Measurements from ENCODE around the gene IL26. TPM values are rescaled to one million over a fixed set of nuclear protein-coding genes. Genes with fewer than 3 reads are reported as not detected.

The IL26 gene
- total RNA-seq, 2 donors from 2014 or later = not detected

DNA sequence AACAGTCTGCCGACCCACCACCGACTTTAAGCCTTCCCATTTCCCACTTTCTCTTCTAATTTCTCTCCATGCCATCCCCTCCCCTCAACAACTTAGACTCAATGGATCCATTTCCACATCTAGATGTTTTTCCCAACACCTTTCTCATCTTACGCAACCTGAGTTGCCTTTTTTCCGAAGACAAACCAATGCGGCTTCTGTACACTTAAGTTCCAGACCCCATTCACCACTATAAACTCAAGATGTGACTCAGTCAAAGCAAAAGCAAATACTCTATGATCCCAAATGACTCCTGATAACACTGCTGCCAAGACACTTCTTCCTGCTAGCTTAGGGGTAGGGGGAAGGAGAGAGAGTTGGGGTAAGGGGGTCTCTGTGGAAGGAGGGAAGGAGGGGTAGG, 26.5 kb upstream of the IL26 start:
- Histone ChIP-seq H3K4me3 (no peak overlapping the region), H3K4me1 (replicated peaks) (no peaks in the 10 kb centered on the region), H3K9me3 (no peaks in the 10 kb centered on the region), H3K36me3 (no peaks in the 10 kb centered on the region), H3K27me3 (replicated peaks; ENCODE audit: insufficient read depth) (no peaks in the 10 kb centered on the region), H3K27ac (no peak overlapping the region)
- TF ChIP-seq, protein P1, sequence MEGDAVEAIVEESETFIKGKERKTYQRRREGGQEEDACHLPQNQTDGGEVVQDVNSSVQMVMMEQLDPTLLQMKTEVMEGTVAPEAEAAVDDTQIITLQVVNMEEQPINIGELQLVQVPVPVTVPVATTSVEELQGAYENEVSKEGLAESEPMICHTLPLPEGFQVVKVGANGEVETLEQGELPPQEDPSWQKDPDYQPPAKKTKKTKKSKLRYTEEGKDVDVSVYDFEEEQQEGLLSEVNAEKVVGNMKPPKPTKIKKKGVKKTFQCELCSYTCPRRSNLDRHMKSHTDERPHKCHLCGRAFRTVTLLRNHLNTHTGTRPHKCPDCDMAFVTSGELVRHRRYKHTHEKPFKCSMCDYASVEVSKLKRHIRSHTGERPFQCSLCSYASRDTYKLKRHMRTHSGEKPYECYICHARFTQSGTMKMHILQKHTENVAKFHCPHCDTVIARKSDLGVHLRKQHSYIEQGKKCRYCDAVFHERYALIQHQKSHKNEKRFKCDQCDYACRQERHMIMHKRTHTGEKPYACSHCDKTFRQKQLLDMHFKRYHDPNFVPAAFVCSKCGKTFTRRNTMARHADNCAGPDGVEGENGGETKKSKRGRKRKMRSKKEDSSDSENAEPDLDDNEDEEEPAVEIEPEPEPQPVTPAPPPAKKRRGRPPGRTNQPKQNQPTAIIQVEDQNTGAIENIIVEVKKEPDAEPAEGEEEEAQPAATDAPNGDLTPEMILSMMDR (IDR thresholded peaks at IDR 0.05) = no peak
- no peak for TF ChIP-seq POLR2A (IDR thresholded peaks at IDR 0.05)
- TF ChIP-seq POLR2AphosphoS5 (IDR thresholded peaks at IDR 0.05) = no peak
- no peak for DNase-seq (ENCODE audit: low spot score)
- 93% methylated on average over 5 of the region's 5 CpGs for WGBS
- intact Hi-C loops (cut with DNase I) = no loop called here

DNA sequence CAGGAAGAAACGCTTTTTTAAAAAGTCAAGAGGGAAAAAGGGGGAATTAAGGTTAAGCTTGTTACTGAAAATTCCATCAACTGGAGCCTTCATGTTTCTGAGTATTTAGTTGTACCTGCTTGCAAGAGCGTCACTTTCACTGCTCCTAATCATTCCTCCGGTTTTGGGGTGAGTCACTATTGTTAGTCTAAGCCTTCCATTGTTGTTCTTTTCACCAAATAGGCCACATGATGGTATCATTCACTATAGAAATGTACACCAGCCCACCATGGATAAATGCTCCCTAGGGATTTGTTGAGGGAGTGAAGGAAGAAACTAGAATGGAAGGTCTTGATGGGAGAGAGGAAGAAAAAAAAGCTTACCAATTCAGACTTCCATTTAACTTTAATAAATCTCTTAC, 24.8 kb upstream of the IL26 start:
- Histone ChIP-seq H3K27ac (no peak overlapping the region), H3K36me3 (no peaks in the 10 kb centered on the region), H3K27me3 (replicated peaks; ENCODE audit: insufficient read depth) (no peaks in the 10 kb centered on the region), H3K9me3 (no peaks in the 10 kb centered on the region), H3K4me1 (replicated peaks) (no peaks in the 10 kb centered on the region), H3K4me3 (no peak overlapping the region)
- DNase-seq (ENCODE audit: low spot score) = no peak
- TF ChIP-seq POLR2A (IDR thresholded peaks at IDR 0.05) (no peak), POLR2AphosphoS5 (IDR thresholded peaks at IDR 0.05) (no peak)
- TF ChIP-seq, protein P1 (IDR thresholded peaks at IDR 0.05) = no peak
- intact Hi-C loops (cut with DNase I) = no loop called here
- 75% methylated on average over 3 of the region's 3 CpGs for WGBS

DNA sequence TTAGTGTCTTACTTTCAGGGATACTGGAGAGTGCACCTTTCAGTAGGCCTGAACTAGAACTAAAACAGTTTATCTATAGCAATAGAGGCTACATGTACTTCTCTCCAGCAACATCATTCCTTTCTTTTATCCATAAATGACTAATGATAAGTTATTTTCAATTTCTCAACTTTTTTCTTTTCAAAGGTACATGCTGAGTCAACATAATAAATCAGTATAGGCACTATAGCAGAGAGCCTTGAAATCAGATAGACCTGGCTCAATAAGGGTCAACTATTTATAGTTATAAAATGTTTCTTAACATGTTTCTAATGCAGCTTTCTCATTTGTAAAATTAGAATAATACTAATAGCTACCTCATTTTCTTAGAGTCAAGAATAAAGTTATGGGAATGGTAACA, 22.2 kb upstream of the IL26 start:
- intact Hi-C loops (cut with DNase I) = no loop called here
- Histone ChIP-seq H3K27me3 (replicated peaks; ENCODE audit: insufficient read depth) (no peaks in the 10 kb centered on the region), H3K36me3 (no peaks in the 10 kb centered on the region), H3K27ac (no peak overlapping the region), H3K4me3 (no peak overlapping the region), H3K9me3 (no peaks in the 10 kb centered on the region), H3K4me1 (replicated peaks) (no peaks in the 10 kb centered on the region)
- no peak for TF ChIP-seq POLR2A (IDR thresholded peaks at IDR 0.05)
- no peak for TF ChIP-seq POLR2AphosphoS5 (IDR thresholded peaks at IDR 0.05)
- TF ChIP-seq, protein P1 (IDR thresholded peaks at IDR 0.05) = no peak
- DNase-seq (ENCODE audit: low spot score) = no peak

DNA sequence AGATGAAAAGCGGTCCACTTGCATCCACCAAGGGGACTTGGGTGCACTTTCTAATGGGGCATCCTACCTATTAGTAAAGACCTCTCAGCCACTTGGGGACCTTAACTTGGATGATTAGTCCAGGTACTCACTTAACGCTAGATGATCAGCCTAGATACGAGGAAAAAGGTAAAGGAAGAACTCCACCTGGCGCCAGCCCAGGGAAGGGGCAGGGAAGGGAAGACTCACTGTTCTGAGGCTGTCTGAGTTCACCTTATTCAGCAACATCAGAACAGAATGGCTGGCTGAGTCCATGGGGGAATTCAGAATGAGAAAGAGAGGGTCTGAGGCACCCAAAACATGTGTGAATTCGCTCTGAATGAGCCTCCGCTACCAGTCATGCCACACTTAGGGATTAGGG, 20.7 kb upstream of the IL26 start:
- DNase-seq (ENCODE audit: low spot score) = no peak
- WGBS = 87% methylated on average over 6 of the region's 6 CpGs
- H3K27ac ChIP-seq = no peak overlapping the region
- H3K4me1 ChIP-seq (replicated peaks) = no peaks in the 10 kb centered on the region
- H3K36me3 ChIP-seq = no peaks in the 10 kb centered on the region
- intact Hi-C loops (cut with DNase I) = no loop called here
- no peak overlapping the region for H3K4me3 ChIP-seq
- H3K27me3 ChIP-seq (replicated peaks; ENCODE audit: insufficient read depth) = no peaks in the 10 kb centered on the region
- H3K9me3 ChIP-seq = no peaks in the 10 kb centered on the region
- TF ChIP-seq, protein P1 (IDR thresholded peaks at IDR 0.05) = no peak
- TF ChIP-seq POLR2AphosphoS5 (IDR thresholded peaks at IDR 0.05) (no peak), POLR2A (IDR thresholded peaks at IDR 0.05) (no peak)

DNA sequence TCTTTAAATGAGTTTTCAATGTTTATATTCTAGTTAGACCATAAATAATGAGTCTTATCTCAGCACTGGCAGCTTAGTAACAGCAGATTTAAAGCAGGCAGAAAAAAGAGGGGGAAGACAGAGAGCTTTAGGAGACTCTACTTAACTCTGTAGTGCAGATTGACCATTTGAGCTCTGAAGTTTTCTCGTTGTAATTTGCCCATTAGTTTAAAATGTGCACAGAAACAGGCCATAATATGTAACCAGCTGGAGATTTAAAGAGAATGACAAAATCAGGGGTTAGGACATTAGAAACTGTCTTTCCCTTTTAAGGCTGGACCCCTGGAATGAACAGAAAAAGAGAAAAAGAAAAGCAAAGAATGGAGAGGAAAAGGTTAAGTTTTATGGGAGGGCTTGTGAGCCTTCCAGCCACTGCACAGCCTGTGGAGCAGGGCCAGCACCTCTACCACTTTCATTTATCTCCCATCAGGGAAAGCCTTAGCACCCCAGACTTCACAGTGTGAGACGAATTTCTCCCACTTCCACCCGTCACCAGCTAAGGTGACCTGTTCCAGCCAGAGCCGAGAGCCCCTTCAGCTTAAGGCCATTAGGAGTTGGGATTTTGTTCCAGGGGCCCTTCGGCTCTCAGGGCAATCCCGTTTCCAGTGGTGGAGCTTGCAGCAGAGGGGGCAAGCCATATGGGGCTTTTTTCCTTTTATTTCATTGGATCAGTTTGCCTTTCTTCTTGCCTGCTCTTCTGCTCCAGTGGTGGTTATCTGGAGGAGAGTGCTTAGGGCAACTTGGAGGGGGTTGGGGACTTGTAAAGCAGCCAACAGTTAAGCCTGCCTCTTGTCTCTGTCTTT, 19.8 kb upstream of the IL26 start:
- 9% methylated on average over 6 of the region's 6 CpGs for whole genome bisulfite sequencing
- no peak for DNase-seq (ENCODE audit: low spot score)
- H3K4me3 ChIP-seq = no peak overlapping the region
- intact Hi-C loops (cut with DNase I) = no loop called here
- H3K27ac ChIP-seq = no peak overlapping the region
- no peaks in the 10 kb centered on the region for H3K36me3 ChIP-seq
- no peak for TF ChIP-seq POLR2A (IDR thresholded peaks at IDR 0.05)
- TF ChIP-seq, protein P1 (IDR thresholded peaks at IDR 0.05) = no peak
- TF ChIP-seq POLR2AphosphoS5 (IDR thresholded peaks at IDR 0.05) = no peak
- no peaks in the 10 kb centered on the region for H3K27me3 ChIP-seq (replicated peaks; ENCODE audit: insufficient read depth)
- H3K9me3 ChIP-seq = no peaks in the 10 kb centered on the region
- no peaks in the 10 kb centered on the region for H3K4me1 ChIP-seq (replicated peaks)
